AG08396 (cell line): ENCODE results near the gene EVL.
A peak's percentile ranks its signal among the peaks of the same experiment; 100 is the strongest.
"Not testable (repeated sequence)": the region's sequence is repeated elsewhere in the genome, so short reads cannot be mapped to it uniquely, and the experiment has no call there.

ENCODE experiments used
- DNase-seq: peaks from one replicate; pipeline ENCODE4 v3.0.0; 2012; ENCODE audit warnings: low spot score, mixed read lengths

EVL gene

DNA sequence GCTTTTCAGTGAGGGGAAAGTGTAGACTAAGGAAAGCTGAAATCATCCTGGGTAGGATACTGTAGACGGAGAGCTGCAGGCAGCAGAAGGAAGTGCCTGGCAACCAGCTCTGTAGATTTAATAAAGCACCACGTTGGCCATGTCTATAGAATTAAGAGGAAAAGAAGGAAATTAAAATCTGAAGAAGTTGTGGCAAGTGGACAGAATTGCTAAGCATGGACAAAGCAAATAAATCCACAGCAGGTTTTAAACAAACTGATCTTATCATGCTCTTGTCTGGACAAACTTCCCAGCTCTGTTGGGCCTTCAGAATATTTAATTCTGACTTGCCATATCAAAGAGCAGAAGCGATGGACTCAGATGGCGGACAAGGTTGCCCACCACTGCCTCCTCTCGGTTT, 27.2 kb upstream of the EVL start:
- no peak for DNase-seq

DNA sequence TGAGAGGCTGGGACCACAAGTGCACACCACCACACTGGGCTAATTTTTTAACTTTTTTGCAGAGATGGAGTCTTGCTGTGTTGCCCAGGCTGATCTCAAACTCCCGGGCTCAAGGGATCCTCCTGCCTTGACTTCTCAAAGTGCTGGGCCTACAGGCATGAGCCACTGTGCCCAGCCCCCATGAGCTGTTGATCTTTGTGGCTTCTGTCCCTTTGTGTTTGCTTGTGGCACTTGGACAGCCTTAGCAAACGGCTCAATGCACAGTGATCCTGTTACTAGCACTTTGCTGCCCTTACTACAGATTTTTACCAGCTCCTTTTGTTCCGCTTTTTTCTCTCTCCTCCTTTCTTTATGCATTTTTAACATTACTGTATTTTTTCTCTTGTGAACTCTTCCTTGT, 25.3 kb upstream of the EVL start:
- DNase-seq, result no peak

DNA sequence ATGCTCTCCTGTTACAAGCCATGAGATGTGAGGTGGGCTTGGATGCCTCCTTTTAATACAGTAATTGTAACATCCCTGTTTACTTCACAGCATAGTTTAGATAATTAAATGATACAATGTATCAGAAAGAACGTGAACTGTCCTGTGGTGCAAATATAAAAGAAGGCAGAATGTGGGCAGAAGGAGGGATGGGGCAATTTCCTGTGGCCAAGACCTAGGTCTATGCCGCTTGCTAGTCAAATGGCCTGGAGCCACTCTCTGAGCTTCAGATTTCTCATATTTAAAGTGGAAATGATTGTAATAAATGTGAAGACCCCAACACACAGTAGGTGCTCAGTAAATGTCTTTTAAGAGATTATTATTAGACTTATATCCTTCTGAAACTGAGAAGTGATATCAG, 24.0 kb upstream of the EVL start:
- no peak for DNase-seq

DNA sequence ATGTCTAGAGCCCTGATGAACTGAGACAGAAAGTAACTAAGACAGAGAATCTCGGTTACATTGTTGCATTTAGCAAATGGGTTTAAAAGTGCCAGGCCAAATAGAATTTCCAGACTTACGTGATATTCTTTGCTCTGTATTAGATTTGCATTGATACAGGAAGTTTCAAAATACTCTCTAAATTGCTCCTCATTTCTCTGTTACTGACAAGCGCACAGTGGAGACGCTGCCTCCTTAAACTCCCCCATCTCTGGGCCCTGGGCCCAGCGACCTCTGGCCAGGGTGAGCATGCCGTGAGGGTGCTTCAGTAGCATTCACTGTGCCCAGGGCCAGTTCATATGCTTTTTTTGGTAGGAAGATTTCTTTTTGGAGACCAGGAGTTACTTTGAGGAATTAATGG, 22.9 kb upstream of the EVL start:
- no peak for DNase-seq

DNA sequence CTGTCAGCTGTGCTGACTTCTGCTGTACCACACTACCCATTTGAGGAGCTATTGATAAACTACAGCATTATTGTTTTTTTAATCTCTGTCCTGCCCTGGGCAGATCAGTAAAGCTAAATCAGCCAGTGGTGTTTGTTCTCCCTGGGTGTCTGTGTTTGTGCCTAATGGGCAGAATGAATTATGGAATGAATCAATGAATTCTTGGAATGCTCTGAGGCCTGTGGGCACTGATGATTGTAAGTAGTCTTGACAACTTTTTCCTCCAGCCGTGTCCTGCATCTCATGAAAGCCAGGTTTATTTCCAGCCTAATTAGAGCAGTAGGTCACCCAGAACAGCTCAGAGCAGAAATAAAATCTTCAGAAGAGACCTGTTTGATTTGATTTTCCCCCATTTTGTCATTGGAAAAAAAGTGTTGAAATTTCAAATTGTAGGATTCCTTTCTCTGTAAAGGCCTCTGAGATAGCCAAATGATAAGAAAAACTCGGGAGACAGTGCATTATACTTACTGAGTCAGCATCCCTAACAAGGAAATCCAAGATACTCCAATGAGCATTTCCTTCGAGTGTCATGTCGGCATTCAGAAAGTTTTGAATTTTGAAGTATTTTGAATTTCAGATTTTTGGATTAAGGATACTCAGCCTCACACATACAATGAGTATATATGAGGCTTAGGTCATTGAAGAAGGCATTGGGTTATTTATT, 19.4 kb upstream of the EVL start:
- no peak for DNase-seq

DNA sequence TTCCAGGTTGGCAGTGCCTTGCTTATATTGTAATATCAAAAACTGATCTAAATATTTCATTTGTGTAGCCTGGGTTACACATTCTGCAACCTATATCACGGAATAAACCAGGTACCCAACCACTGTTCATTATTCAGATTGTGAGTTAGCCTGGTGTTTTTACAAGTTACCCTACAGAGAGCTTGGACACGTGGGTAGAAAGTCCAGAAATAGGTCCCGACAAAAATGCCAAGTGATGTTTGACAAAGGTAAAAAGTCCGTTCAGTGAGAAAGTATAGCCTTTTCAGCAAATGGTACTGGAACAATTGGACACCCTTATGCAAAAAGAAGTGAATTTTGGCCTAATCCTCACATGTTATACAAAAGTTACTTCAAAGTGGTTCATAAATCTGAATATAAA, 17.6 kb upstream of the EVL start:
- DNase-seq, result no peak

DNA sequence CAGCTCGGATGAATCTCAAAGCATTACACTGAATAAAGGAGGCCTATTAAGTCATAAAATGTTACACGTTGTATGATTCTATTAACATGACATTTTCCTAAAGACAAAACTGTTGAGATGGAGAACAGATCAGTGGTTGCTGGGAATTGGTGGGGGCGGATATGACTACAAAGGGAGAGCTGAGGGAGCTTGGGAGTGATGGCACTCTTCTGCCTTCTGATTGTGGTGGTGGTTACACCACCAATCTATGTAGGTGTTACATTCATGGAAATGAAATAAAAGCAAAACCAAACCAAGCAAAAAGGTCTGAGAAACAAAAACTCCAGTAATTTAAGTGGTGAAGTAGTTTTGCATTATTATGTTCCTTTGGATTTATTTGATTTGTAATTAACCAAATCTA, 16.4 kb upstream of the EVL start:
- no peak for DNase-seq

DNA sequence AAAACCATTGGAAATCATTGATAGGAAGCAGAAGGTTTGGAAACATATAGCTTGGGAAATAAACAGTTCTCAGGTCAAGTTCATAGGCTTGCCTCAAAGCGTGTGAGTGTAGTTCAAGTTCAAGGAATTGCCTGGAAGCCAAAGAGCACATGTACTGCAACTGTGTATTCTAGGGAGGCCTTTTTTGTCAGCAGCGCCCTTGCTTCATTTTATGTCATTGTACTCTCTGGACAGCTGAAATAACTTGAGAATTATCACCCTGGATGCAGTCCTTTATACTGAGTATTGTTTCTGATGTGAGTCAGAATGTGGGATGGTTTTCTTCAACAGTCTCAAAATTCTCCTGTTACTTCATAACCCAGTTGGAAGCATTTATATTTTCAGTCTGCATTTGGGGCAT, 16.0 kb upstream of the EVL start:
- DNase-seq, result no peak

DNA sequence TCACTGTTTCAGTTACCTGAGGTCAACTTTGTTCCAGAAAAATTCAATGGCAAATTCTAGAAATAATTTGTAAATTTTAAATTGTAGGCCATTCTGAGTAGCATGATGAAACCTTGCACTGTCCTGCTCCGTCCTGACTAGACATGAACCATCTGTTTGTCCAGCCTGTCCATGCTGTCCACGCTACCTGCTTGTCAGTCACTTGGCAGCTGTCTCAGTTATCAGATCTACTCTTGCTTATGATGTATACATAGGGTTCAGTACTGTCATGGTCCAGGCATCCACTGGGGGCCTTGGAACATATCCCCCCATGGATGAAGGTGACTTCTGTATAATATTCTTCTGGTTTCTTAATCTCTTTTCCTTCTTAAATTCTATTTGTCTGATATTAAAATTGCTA, 14.1 kb upstream of the EVL start:
- DNase-seq, result no peak

DNA sequence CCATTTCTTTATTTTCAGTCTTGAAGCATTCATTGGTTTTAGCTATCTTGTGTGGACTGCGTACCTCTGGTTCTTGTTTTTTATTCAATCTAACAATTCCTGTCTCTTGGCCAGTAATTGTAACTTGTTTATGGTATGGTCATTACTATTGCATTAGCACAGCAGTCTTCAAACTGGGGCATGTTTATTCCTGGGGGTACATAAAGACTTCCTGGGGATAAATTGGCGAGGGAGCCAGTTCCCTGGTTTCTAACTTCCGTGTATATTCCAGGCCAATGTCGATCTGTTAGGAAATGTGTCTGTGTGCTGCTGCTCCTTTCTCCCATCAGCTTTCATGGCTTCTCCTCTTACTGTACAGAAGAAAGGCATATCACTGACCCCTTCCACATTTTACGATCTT, 13.7 kb upstream of the EVL start:
- DNase-seq, result no peak

DNA sequence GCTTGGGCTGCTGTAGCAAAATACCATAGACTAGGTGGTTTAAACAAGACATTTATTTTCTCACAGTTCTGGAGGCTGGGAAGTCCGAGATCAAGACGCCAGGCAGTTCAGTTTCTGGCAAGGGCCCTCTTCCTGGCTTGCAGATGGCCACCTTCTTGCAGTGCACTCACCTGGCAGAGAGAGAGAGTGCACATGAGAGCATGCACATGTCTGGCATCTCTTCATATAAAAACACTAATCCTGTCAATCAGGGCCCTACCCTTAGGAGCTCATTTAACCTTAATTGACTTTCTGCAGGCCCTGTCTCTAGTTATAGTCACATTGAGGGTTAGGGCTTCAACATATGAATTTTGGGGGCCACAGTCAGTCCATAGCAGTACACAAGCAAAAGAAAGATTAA, 12.4 kb upstream of the EVL start:
- DNase-seq, result no peak

DNA sequence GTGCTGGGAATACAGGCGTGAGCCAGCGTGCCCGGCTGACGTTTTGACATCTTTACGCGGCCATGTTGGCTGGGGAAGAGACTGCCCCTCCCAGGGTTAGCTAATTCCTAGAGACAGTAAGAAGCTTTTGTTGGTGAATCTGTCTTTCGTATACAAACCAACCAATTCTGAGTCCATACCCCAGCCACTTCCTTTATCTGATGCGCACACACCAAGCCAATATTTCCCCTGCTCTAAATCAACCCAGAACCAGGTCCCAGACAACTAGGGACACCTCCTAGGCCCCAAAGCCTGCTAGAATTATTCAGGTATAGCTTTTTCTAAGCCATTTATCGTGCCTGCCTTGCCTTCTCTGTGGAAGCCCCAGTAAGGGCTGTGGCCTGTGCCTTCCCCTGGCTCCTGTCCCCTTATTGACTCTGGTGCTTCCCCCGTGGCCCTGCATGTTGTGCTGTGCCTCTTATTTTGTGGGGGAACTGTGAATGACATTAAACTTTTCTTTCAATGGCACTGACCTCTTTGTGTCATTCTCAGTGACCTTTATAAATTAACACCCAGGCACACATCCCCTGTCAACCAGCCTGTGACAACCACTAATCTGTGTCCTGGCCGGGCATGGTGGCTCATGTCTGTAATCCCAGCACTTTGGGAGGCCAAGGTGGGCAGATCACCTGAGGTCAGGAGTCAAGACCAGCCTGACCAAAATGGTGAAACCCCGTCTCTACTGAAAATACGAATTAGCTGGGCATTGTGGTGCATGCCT, 10.7 kb upstream of the EVL start:
- no peak for DNase-seq

DNA sequence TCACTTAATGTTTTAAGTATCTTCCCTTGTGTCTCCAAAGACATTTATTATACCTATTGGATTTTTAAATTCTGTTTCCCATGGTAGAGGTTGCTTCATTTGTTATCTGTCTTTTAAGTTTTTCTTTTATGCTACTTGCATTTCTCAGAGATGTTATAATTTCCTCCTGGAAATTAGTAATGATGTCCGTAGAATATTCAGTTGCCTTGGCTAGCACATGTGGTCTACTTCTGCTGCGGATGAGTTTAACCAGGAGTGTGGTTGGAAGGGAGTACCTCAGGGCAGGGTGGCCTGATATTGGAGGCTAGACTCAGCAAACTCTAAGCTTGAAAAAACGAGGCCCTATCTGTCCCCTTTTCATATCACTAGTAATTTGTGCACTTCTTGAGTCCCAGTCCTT, 8.8 kb upstream of the EVL start:
- DNase-seq, result no peak

DNA sequence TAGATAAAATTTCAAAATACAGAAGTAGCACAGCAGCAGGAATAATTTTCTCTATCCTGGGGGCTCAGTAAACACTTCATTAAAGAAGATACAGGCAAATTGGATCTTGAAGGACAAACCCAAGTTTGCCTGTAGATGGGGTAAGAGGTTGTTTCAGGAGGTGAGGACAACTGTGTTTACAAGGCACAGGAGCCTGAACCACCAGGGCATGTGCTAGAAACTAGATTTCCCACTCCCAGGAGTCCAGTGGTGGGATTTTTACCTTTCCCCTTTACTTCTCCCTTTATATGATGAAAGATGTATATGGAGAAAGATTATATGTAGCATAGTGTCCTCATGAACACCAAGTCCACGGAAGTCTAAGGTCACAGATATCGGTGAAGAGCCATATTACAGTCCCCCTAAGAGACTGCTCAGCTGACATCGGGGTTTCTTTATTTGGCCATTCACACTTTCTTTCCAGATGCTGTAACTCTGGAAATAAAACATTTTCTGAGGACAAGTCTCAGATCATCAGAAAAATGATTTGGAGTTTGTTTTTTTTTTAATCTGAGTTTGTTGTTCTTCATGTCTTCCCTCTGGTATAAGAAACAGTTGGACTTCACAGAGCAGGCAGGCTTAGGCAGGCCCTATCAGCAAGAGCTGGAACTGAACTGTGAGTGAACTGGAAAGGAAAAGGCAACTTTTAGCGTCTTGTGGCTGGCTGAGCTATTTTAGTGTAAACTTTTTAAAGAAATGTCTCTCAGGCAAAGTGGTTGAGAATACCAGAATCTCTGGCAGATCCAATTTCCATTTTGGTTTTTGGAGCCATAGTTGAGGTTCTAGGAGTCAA, 8.0 kb upstream of the EVL start:
- DNase-seq, result peak; percentile 39

DNA sequence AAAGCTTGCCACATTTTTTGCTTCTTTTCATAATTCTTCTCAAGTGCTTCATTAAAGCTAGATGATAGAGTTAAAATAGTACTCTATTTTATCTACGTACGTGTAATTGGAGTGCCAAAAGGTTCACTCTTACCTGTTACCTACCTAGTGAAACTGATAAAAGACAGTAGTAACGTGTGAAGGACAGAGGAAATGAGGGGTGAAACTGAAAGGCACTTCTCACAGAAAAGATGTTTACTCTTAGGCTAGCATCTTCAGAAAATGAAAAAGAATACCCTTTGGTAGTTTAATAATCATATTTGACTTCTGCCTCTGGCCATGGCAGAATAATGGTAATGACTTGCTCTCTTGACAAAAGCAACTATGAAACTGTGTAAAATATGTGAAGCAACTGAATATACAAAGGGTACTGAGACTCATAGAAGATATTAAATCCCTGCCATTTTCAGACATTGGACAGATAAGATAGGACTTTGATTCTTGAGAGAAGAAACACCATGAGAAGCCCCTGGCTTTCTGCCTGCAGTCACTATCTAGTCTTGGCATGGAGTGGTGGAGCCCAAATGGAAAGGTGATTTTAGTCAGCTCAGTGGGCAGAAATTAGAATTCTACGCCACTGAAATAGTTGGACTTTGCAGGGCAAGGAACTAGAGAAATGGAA, 6.3 kb upstream of the EVL start:
- no peak for DNase-seq

DNA sequence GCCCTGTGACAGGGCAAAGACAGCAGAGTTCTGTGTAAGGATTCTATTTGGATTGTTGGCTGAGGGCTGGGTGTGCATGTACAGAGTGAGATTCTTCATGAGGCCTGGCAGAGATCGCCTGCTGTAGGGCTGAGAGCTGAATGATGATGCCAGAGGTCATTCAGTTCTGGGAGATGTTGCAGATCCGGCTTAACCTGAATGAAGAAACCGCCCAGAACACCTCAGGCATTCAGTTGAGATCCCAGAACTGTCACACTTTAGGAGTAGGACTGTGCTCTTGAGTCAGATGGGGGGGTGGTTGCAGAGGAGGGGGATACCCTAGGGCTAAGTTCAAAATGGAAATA, 5.8 kb upstream of the EVL start:
- DNase-seq, result no peak

DNA sequence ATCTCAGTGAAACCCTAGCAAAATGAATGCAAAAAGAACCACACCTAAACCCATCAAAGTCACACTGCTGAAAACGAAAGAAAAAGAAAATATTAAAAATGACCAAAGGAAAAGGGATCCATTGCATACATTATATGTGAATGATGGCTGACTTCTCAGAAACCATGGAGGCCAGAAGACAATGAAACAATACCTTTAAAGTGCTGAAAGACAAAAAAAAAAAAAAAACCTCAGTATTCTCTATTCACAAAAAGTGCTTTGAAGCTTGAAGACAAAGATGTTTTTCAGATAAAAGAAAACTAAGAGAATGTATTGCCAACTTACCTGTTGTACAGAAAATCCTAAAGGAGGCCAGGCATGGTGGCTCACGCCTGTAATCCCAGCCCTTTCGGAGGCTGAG, 4.5 kb upstream of the EVL start:
- DNase-seq, result no peak

DNA sequence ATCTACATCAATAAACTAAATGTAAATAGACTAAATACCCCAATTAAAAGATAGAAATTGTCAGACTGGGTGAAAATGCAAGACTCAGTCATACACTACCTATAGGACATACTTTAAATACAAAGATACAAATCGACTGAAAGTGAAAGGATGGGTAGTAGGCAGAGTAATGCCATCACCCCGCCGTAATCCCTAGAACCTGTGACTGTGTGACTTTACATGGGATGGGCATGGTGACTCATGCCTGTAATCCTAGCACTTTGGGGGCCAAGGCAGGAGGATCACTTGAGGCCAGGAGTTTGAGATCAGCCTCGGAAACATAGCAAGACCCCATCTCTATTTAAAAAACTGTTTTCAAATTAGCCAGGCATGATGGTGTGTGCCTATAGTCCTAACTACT, 2.6 kb upstream of the EVL start:
- no peak for DNase-seq

DNA sequence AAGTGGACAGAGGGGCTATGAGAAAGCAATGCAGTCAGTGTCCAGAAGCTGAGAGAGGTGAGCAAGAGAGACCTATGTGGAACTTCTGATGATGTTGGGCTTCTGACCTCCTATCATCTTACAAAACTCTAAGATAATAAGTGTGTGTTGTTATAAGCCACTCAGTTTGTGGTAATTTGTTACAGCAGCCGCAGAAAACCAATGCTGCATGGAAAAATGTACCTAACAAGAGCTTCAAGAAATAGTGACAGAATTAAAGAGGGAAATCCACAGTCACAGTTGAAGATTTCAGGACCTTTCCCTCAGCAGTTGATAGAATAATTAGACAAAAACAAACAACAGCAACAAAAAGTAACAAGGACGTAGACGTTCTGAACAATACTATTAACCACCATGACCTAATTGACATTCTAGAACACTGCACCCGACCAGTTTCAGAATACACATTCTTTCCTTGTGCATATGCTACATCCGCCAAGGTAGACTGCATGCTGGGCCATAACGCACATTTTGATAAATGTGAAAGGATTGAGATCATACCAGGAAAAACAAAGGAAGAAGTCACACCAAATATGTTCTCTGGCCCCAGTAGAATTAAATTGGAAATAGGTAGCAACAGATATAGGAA, 1.8 kb upstream of the EVL start:
- DNase-seq, result no peak

DNA sequence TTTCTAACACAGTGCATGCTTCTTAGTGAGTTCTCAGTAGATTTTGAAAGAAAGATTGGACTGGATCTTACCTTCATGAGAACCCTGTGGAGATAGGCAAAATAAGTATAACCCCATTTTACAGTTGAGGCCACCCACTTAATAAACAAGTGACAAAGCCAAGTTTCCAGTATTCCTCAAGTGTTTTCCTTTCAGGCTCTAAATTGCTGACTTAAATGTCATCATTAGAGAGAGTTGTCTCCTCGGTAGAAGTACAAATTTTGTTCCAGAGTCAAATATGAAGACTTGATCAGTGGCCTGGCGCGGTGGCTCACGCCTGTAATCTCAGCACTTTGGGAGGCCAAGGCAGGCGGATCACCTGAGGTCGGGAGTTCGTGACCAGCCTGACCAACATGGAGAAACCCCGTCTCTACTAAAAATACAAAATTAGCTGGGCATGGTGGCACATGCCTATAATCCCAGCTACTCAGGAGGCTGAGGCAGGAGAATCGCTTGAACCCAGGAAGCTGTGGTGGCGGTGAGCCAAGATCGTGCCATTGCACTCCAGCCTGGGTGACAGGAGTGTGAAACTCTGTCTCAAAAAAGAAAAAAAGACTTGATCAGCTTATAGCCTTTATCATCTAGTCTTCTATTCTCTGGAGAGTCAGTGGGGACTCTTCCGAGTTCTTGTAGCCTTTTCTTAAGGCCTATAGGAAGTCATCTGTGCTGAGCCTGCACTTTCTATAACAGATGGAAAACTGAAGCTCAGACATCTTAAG, 708 bp upstream of the EVL start:
- not testable (repeated sequence) for DNase-seq

DNA sequence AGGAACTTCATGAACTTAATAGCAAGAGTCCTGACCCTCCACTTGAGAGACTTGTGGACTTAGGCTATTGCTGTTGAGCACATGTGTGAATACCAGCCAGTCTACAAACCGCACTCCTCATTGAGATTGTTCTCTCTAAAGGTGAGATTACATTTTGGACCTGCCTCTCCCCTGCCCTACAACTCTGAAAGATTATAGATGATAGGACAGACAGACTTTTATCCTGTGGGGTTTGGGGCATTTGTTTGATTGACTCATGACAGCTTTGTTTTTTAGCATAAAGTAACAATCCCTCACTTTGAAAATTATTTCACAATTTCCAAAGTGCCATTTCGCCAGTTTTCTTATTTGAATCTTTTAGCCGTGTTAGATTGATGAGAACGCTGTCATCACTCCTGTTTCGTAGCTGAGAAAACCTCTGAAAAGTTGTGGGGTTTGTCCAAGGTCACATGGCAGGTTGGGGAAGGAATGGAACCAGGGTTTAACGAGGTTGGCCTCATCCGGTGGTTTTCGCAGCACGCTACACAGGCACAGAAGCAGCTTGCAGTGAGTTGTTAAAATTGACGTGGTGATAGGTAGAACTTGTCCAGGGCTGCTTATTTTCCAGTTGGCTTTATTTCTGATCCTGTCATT, 836 bp downstream of the EVL start:
- no peak for DNase-seq
